RWPE2 (cell line): ENCODE measurements around the gene SRC.

Source experiments
- ATAC-seq: fragments of 200-7000 bp; cut with Tn5 transposase; 3 replicates; pipeline ENCODE4 v1.9.1; 2021; ENCODE audit warnings: low read depth
- DNase-seq: peaks from one replicate; pipeline ENCODE4 v3.0.0-alpha.2; 2020; ENCODE audit warnings: low spot score
- H3K27ac ChIP-seq: fragments of 450-650 bp; 2 replicates; pipeline ENCODE4 v1.5.1; 2017; ENCODE audit warnings: mild to moderate bottlenecking; ENCODE audit not compliant: poor library complexity, severe bottlenecking
- H3K27me3 ChIP-seq: fragments of 250-450 bp; sonication (Bioruptor Pico); 2 replicates; pipeline ENCODE4 v1.5.1; 2021; ENCODE audit warnings: mild to moderate bottlenecking, moderate library complexity; ENCODE audit not compliant: insufficient read depth, poor library complexity, severe bottlenecking
- H3K36me3 ChIP-seq: fragments of 250-450 bp; sonication (Bioruptor Pico); 2 replicates; pipeline ENCODE4 v1.5.1; 2020; ENCODE audit warnings: low read depth, mild to moderate bottlenecking, moderate library complexity
- H3K4me1 ChIP-seq: fragments of 250-450 bp; sonication (Bioruptor Pico); 2 replicates; pipeline ENCODE4 v1.5.1; 2021; ENCODE audit warnings: mild to moderate bottlenecking, moderate library complexity; ENCODE audit not compliant: insufficient read depth, poor library complexity, severe bottlenecking
- H3K4me3 ChIP-seq: fragments of 250-450 bp; sonication (Bioruptor Pico); 2 replicates; pipeline ENCODE4 v1.5.1; 2021; ENCODE audit warnings: mild to moderate bottlenecking, moderate library complexity; ENCODE audit not compliant: severe bottlenecking
- H3K9me3 ChIP-seq: fragments of 250-450 bp; sonication (Bioruptor Pico); 2 replicates; pipeline ENCODE4 v1.5.1; 2021; ENCODE audit warnings: mild to moderate bottlenecking, moderate library complexity; ENCODE audit not compliant: severe bottlenecking
- TF ChIP-seq, protein P1 (sequence below): fragments of 450-650 bp; IDR thresholded peaks from one replicate; pipeline ENCODE4 v1.5.1; 2017; ENCODE audit warnings: mild to moderate bottlenecking, moderate library complexity; ENCODE audit not compliant: poor library complexity, severe bottlenecking

SRC gene

DNA sequence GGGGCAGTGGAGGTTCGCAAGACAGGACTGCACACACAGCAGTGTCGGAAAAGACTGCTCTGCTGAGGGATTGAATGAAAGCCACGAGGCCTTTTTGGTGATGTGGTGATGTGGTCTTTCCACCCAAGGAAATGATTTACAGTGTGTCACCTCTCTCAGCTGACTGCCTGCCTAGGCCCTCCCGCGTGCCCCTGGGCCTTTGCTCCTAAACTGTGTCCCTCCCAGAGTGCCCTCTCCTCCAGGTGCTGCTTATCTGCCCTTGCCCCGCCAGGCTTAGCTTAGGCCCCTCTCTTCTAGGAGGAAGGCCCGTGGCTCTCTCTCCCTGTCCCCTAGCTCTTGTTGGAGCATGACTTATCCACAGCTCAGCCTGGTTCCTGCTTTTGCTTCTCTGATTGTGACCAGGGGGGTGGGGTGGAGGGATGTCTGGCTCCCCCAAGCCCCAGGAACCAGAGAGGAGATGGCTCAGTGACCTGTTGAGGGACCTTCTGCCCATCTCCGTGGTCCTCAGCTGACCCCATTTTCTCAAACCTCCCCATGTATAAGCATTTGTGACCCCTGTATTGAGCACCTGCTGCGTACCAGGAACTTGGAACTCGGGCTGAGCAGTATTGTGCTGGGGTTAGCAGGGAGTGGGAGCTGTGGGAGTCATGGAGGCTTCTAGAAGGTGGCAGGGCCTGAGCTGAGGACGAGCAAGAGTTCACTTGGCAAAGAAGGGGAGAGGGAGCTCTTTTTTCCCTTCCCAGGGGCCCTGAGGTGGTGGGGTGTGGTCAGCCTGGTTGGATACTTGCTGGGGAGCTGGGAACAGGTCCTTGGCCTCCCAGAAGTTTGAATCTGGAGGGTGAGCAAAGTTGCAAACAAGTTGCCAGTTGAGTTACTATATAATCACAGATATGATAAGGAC, 2.2 kb downstream of the SRC start:
- Histone ChIP-seq H3K9me3 (no peaks in the 10 kb centered on the region), H3K4me3 (no peak overlapping the region), H3K36me3 (peaks cover 62% of the 10 kb centered on the region), H3K4me1 (peaks cover 35% of the 10 kb centered on the region), H3K27me3 (no peaks in the 10 kb centered on the region), H3K27ac (peak overlapping the region; percentile 96)
- DNase-seq: peak; percentile 83
- ATAC-seq: no peak
- TF ChIP-seq, protein P1, sequence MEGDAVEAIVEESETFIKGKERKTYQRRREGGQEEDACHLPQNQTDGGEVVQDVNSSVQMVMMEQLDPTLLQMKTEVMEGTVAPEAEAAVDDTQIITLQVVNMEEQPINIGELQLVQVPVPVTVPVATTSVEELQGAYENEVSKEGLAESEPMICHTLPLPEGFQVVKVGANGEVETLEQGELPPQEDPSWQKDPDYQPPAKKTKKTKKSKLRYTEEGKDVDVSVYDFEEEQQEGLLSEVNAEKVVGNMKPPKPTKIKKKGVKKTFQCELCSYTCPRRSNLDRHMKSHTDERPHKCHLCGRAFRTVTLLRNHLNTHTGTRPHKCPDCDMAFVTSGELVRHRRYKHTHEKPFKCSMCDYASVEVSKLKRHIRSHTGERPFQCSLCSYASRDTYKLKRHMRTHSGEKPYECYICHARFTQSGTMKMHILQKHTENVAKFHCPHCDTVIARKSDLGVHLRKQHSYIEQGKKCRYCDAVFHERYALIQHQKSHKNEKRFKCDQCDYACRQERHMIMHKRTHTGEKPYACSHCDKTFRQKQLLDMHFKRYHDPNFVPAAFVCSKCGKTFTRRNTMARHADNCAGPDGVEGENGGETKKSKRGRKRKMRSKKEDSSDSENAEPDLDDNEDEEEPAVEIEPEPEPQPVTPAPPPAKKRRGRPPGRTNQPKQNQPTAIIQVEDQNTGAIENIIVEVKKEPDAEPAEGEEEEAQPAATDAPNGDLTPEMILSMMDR: no peak

DNA sequence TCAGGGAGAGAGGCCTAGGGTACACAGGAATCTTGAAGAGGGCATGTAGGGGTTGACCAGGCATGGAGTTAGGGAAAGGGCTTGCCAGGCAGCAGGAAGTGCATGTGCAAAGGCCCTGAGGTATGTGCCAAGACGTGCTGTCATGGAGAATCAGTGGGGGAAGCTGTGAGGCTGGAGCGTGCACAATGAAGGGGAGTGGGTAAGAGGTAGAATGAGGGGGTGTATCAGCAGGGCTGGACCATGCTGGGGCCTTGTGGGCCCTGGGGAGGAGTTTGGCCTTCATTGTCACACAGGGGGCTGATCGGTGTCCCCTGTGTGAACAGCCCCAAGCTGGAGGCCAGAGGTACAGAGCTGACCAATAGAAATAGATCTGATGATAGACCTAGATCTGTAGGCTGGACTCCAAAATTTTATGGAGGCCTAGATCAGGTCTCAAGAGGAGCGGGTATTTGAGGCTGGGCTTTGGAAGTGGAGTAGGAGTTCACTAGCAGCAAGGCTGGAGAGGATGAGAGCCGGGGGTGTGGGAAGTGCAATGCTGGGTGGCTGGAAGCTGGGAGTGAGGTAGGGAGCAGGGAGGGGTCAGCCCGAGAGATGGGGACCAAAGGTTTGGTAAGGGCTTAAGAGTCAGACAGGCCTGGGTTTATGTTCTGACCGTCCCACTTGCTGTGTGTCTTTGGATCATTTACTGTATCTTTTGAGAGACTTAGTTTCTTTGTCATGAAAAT, 3.0 kb downstream of the SRC start:
- H3K9me3 ChIP-seq: no peaks in the 10 kb centered on the region
- H3K4me3 ChIP-seq: no peak overlapping the region
- TF ChIP-seq, protein P1: no peak
- ATAC-seq (no peak), DNase-seq (peak; percentile 79)
- H3K27me3 ChIP-seq: no peaks in the 10 kb centered on the region
- peaks cover 27% of the 10 kb centered on the region for H3K4me1 ChIP-seq
- peak overlapping the region; percentile 96 for H3K27ac ChIP-seq
- H3K36me3 ChIP-seq: peaks cover 70% of the 10 kb centered on the region

DNA sequence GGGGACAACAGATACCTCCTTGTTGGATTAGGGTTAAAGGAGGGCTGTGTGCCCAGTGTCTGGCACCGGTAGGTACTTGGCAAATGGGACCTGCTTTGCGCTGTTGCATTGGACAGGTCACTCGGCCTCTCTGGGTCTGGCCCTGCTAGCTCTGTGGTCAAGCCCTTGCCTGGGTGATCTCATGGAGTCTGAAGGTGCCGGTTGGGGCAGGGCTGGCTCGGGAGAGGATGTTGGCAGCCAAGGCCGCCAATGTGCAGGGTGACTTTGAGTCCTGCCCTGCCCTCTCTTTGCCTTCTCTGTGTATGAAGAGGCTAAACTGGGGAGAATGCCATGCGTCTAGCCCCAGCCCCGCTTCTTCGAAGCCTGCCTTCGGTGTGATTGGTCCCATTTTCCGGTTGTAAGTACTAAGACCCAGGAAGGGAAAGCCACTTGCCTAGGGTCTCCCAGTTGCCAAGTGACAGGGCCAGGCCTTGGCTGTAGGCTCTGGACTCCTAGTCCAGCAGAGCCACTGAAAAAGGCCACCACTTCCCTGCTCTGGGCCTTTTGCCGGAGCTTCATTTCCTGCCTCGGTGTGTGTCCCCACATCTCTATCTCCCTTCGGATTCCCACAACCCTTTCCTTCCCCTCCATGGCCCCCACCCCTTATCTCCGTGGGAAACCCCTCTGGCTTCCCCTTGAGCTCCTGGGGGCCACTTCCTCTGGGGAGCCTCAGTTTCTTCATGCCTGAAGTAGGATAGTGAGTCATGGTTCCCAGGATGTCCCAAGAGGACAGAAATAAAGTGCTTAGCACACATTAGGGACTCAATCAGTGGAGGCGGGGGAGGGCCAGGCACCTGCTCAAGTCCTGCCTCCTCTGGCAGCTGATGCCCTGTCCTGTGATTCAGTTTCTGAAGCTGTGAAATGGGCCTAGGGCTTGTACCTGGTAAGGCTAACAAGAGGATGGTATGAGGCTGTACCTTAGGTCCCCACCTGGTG, 3.9 kb downstream of the SRC start:
- DNase-seq: peak; percentile 81

DNA sequence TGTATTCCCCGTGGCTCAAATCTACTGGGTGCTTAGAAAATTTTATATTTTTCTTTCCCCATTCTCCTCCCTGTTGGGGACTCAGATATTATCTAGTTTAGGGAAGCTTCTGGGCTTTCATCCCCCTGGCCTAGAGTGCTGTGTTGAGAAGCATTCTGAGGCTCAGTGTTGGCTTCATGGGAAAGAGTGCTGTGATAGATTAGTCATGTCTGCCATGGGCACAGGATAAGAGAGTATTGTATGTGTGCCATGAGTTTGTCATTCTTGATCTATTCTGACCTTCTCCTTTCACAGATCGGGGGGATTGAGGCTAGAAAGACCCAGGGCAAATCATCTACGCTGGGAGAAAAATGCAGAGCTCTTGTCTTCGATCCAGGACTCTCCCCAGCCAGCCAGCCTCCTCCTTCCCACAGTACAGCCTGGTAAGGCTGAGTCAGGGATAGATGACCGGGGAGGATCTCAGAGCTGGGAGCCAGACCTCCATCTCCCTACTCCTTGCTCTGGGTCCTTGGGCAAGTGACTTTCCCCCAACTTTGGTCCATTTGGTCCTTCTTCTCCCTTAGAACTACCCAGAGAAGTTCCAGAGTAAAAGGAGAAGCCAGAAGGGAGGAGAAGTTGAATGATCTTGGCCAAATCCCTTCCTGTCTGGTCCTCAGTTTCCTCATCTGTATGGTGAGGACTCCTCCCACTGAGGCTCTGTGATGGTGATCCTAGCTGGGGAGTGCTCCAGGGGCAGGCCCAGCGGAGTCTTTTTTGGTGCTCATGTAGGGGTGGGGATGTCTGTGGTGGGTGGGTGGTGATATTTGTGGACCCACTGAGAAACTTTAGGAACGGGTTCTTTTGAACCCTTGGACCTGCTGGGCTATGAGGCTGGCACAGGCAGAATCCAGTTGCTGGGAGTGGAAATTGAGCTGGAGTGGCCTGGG, 5.0 kb downstream of the SRC start:
- no peak for ATAC-seq
- H3K4me3 ChIP-seq: no peak overlapping the region
- H3K27ac ChIP-seq: peak overlapping the region; percentile 96

More for the DNA sequence above, 3.9 kb downstream of the SRC start:
- peaks cover 19% of the 10 kb centered on the region for H3K4me1 ChIP-seq
- TF ChIP-seq, protein P1: no peak
- no peak for ATAC-seq
- peak overlapping the region; percentile 96 for H3K27ac ChIP-seq
- H3K9me3 ChIP-seq: no peaks in the 10 kb centered on the region
- no peaks in the 10 kb centered on the region for H3K27me3 ChIP-seq
- H3K4me3 ChIP-seq: no peak overlapping the region
- H3K36me3 ChIP-seq: peaks cover 72% of the 10 kb centered on the region

More for the DNA sequence above, 5.0 kb downstream of the SRC start:
- TF ChIP-seq, protein P1: no peak
- Histone ChIP-seq H3K36me3 (peaks cover 72% of the 10 kb centered on the region), H3K4me1 (peaks cover 20% of the 10 kb centered on the region), H3K27me3 (no peaks in the 10 kb centered on the region), H3K9me3 (no peaks in the 10 kb centered on the region)
- DNase-seq: peak; percentile 75
